ENCODE measurements around the gene SFT2D1.

Gene SFT2D1

DNA sequence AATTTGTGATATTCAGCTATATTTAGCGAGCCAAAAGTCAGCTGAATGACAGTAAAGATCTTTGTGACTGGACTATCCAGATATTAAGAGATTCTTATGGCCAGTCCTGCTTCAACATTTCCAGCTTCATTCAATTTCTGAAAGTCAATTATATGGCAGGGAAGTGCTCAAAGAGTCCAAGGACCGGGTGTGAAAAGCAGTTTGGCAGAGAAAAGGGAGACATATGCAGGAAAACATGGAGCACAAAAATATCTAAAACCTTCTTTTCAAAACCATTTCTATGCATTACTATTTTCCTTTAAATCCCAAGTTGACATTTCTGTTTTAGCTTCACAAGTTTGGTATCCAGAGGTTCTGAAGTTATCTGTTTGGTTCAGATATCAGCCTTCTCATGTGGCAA lies 35.4 kb upstream of the SFT2D1 start:
- H3K4me3 ChIP-seq (replicated peaks; ENCODE audit: low read depth, low read length): no peak overlapping the region

GRCh38 chr6:166375013-166375412 lies 32.7 kb upstream of the SFT2D1 start:
- no peak for DNase-seq (ENCODE audit: extremely low read depth, low read depth)
- no peak for TF ChIP-seq CTCF (IDR thresholded peaks at IDR 0.05; ENCODE audit: low read depth, low read length, missing control alignments)
- H3K4me3 ChIP-seq (replicated peaks; ENCODE audit: low read depth, low read length): no peak overlapping the region

More for the DNA sequence above, 35.4 kb upstream of the SFT2D1 start:
- no peak for DNase-seq (ENCODE audit: extremely low read depth, low read depth)
- TF ChIP-seq CTCF (IDR thresholded peaks at IDR 0.05; ENCODE audit: low read depth, low read length, missing control alignments): no peak

DNA sequence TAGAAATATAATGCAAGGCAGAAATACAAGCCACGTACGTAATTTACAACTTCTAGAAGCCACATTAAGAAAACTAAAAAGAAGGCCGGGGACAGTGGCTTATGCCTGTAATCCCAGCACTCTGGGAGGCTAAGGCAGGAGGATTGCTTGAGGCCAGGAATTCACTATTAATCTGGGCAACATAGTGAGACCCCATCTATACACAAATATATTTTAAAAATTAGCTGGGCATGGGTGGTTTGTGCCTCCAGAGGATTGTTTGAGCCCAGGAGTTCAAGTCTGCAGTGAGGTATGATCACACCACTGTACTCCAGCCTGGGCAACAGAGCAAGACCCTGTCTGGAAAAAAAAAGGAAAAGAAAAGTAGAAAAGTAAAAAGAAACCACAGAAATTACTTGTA lies 28.1 kb upstream of the SFT2D1 start:
- H3K4me3 ChIP-seq (replicated peaks; ENCODE audit: low read depth, low read length): no peak overlapping the region
- DNase-seq (ENCODE audit: extremely low read depth, low read depth): no peak
- no peak for TF ChIP-seq CTCF (IDR thresholded peaks at IDR 0.05; ENCODE audit: low read depth, low read length, missing control alignments)

- DNase-seq (ENCODE audit: extremely low read depth, low read depth): no peak
- H3K4me3 ChIP-seq (replicated peaks; ENCODE audit: low read depth, low read length): no peak overlapping the region
- TF ChIP-seq CTCF (IDR thresholded peaks at IDR 0.05; ENCODE audit: low read depth, low read length, missing control alignments): no peak
Observed at GRCh38 chr6:166369782-166370181, 27.4 kb upstream of the SFT2D1 start.

DNA sequence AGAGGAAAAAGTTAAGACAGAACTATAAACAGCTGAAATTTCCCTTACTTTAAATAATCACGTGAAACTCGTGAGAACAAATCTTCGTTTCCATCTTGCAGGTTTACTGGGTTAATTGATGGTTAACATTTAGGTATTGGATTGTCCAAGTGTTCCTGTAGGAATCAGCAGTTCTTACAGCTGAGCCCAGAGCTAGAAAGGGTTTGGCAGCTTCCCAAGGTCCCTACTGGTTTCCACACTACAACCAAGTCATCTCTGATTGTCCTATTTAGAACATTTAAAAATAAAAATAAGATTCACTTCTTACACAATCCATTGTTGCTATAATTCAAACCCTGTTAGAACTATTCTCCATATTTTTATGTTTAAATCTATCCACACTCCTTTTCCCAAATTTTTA lies 24.6 kb upstream of the SFT2D1 start:
- TF ChIP-seq CTCF (IDR thresholded peaks at IDR 0.05; ENCODE audit: low read depth, low read length, missing control alignments): no peak
- DNase-seq (ENCODE audit: extremely low read depth, low read depth): no peak
- no peak overlapping the region for H3K4me3 ChIP-seq (replicated peaks; ENCODE audit: low read depth, low read length)

GRCh38 chr6:166365806-166366205 lies 23.5 kb upstream of the SFT2D1 start:
- no peak for DNase-seq (ENCODE audit: extremely low read depth, low read depth)
- no peak overlapping the region for H3K4me3 ChIP-seq (replicated peaks; ENCODE audit: low read depth, low read length)
- no peak for TF ChIP-seq CTCF (IDR thresholded peaks at IDR 0.05; ENCODE audit: low read depth, low read length, missing control alignments)

GRCh38 chr6:166365221-166365620 lies 22.9 kb upstream of the SFT2D1 start:
- DNase-seq (ENCODE audit: extremely low read depth, low read depth): no peak
- no peak overlapping the region for H3K4me3 ChIP-seq (replicated peaks; ENCODE audit: low read depth, low read length)
- no peak for TF ChIP-seq CTCF (IDR thresholded peaks at IDR 0.05; ENCODE audit: low read depth, low read length, missing control alignments)

Data from HFF-Myc (cell line).